GM21786 (cell line): ENCODE data around the gene DCTN3.

Experiments
- ATAC-seq: cut with Tn5 transposase; IDR thresholded peaks from one replicate; pipeline ENCODE4 v1.9.1; 2021; ENCODE audit not compliant: unreplicated experiment

DCTN3 gene

DNA sequence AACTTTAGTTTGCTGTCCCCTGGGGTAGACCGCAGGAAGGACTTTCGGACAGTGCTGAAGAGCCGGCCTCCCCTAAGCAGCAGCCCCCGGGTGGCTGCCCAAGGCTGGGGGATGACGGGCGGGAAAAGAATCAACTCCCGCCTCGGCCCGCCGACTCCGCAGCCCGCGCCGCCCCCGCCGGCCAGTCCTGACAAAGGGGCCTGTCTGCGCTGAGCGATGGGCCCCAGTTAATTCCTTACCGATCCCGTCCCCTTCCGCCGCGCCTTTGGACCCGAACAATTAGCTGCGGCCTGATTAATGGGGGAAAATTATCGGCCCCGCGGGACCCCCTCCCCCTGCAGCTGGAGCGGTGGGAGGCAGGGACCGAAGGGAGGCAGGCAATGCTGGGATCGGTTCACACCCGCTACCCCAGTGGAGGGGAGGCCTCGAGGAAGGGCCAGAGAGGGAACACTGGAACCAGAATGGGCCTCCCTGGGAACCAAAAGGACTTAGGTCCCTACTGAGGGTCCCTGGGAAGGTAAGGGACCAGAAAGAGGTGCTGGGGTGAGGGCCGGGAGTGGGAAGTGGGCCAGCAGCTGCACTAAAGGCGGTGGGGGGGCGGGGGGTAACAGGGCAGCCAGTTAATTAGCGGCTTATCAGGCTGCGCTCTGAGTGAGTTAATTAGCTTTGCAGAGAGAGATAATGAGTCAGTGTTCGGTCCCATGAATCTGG, 4.3 kb upstream of the DCTN3 start:
- ATAC-seq = no peak

DNA sequence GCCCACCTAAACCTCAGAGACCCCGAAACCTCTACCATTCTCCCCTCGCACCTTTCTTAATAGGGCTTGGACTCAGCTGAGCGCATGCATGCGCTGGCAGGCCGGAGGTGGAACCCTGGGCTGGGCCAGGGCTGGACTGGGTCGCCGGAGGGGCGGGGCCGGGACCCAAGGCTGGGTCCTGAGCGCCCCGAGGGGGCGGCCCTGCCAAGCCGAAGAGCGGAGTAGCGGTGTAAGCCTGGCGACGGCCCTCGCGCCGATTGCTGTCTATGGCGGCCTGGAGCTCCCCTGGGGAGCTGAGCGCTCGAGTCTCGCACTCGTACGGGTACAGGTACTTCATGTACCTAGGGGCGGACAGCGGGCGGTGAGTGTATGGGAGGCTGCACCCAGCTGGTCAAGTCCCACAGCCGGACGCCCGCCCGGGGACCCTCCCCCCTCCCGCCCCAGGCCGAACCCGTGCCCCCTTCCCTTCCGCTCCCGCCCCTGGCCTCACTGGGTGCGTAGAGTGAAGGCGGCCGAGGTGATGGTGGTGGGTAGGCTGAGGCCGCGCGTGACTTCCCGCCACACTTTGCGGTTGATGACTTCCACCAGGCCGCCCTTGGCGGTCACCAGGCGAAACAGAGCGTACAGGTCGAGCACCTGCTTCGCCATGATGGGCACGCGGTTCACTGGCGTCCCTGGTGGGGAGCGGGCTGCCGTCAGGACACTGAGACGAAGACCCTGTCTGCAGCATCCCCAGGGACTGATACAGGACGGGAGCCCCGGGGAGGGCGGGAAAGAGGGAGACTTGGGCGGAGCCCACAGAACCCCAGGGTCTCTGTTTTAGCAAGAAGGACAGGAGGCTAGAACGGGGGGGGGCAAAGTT, 3.3 kb upstream of the DCTN3 start:
- no peak for ATAC-seq

DNA sequence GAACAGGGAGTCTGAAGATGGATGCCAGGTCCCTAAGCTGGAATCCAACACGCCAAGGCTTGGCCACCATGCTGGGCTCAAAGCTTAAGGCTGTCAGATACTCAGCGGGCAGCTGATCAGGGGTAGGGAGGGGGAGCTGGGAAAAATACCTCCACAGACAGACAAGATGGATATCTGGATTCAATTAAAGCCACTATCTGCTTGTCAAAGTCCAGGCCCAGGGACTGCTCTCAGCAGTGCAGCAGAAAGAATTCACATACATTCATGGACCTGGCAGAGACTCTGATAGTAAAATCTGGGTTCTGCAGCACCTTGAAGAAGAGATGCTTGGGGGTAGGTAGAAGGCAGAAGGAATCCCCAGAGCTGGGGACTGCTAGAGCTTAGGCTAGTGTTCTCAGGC, 5.2 kb downstream of the DCTN3 start:
- ATAC-seq = no peak

DNA sequence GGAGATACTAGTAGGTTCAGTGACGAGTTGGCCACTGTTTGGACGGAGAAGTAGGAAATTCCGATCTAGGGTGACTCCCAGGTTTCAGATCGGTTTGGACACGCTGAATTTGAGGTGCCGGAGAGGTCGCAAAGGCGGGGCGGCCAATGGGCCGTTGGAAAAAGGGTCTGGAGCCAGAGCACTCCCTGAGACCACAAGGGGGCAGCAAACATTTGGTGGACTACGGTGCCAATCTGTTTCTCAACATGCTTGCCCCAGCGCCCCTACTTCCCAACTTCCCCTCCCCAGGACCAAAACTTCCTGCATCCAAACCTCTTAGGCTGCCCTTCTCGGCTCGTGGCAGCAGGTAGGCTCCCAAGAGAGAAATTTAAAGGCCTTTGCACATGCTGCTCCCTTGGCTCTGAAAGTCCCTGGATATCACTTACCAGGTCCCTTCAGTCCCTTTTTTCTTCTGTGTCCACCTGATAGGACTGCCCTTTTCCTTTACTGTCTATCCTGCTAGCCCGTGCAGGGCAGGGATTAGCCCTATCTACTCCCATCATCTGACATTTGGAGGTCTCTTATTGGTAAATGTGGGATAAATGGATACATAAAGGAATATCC, 7.4 kb downstream of the DCTN3 start:
- ATAC-seq = no peak

DNA sequence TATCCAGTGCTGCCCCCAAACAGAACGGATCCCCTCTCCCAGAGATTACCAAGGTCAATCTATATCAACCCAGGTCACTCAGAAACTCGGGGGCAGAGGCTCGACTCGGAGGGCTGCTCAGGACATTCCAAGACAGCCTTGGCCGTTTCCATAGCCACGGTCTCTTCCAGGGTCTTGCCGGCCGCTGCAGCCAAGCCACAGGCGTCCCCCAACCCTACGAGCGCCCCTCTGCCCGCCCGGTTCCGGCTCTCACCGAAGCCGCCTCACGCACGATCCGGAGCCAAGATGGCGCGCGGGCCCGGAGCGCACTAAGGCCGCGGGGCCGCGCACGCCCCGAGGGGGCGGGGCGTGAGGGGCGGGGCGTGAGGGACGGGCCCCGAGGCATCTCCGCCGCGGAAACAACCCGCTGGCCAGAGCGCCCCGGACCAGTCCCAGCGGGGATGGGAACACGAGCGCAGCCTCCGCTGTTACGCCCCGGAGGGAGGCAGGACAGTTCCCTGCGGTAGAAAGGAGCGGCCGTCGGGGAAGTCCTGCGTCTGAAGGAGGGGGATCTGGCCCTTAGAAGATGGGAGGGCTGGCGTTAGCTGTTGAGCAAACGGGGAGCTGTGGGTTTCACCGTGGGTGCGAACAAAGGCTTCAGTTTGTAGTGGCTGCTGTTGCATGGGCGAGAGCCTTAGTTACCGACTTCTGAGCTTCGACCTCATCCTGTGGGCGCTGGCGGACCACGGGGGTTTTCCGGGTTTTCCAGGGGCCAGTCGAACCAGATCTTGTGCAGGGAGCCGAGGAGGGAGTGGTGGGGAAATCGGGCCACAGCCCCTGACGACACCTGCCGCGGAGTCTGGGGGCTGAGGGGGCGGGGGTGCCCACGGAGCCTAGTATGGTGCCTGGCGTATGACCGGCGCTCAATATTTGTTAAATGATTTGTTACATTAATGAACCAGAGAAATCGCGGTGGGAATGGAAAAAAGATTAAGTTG, 8.2 kb downstream of the DCTN3 start, which contains the start of gene RPP25L:
Gene RPP25L (minus strand): TSS at position 287 of the 977 bp plus-strand sequence. CDS start 801 bp downstream, outside the sequence.
- ATAC-seq = peak; percentile 81

DNA sequence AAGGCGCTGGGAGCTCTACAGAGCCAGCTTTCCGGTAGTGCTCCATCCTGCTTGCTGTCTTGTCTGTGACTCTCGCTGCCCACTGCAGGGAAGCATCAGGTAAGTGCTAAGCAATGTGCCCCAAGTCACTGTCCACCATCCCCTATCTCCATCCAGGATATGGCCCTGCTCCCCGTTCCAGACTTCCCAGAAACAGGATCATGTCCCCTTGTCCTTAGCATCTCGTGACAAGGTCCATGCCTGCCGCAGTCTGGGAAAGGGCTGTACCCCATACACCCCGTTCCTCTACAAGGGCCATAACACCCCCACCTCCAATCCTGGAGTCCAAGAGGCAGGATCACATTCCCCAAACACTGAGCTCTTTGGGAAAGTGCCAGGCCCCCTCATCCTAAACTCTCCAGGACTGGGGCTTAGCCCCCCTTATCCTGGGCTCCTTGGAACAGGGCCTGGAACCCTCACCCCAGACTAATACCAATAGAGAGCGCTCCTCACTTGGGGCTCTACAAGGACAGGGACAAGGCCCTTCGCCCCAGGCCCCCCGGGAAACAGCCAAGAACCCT, 9.0 kb downstream of the DCTN3 start:
- no peak for ATAC-seq

DNA sequence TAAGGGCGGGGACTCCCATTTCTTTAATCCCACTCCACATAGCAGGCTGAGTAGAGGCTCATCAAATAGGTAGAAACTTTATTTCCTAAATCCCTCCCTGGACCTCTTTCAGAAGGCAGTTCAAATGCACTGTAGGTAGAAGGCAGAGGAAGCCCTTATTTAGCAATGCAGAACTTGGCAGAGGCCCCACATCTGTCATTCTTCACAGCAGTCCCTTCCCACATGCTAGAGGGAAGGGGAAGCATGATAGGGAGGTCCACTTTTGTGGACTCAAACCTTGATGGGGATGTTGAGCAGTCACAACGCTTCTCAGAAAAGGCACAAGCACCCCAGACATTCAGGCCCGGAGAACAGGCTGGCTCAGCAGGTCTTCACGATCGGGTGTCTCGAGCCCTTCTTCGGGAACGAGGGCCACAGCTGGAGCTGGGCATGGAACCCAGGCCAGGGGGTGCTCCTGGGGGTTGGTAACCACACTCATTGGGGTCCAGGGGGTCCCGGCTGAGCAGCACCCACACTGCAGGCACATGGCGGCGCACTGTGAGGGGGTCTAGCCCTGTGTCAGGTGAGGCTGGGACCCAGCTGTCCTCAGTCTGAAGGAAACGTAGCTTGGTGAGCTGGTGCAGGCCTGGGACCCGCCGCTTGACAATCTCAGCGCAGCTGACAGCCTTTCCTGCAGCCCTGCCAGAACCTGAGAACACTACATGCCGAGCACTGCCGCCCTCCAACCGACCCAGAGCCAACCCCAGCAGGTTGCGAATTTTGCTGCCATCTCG, 9.7 kb downstream of the DCTN3 start:
- ATAC-seq = no peak

DNA sequence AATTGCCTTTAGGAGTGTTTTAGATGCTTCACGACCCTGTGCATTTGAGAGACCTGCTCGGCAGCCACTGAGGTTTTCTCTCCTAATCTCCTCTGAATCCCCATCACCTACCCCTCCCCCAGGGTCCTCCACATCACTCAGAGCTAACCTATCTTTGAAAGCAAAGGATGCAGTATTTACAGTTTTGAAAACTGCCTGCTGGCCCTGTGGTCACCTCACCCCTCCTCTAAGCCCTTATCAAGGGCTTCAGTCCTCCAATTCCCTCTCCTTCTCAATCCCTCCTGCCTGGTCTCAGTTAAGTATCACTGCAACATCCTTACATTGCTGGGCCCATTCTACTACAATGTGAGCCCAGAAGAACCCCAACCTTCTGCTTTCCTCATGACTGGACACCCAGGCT, 13.0 kb downstream of the DCTN3 start:
- ATAC-seq = no peak

DNA sequence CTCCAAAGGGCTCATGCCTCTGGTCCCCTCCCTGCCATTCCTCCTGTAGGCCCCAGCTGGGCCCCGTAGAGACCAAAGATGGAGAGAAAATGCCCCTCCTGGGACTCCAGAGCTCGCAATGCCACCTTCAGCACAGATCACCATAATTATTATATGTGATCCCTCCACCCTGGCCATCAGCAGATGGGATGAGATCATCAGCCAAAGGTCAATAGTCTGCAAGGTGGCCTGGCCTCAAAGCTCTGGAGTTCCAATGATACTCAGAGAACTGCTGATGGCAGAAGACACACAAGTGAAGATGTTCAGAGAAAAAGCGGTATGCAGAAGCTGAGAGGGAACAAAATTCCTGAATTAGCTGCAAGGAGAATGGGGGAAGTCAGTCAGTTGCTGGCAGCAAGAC, 13.4 kb downstream of the DCTN3 start:
- no peak for ATAC-seq

DNA sequence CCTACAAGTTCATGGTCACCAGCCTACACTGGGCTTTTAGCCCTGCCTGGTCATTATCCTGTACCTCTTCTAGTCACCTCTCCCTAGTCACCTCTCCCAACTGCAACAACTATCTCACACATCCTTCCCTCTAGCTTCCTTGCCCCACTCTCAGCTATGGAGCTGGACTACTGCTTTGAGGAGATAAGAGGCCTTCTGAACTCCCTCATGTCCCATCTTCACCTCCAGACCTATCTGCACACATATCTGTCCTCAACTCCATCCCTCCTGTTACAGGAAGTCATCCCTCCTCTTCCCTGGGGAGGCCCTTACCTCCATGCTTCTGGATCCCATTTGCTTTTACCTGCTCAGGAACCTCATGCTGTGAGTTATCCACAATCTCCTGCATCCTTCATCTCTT, 14.1 kb downstream of the DCTN3 start:
- no peak for ATAC-seq

DNA sequence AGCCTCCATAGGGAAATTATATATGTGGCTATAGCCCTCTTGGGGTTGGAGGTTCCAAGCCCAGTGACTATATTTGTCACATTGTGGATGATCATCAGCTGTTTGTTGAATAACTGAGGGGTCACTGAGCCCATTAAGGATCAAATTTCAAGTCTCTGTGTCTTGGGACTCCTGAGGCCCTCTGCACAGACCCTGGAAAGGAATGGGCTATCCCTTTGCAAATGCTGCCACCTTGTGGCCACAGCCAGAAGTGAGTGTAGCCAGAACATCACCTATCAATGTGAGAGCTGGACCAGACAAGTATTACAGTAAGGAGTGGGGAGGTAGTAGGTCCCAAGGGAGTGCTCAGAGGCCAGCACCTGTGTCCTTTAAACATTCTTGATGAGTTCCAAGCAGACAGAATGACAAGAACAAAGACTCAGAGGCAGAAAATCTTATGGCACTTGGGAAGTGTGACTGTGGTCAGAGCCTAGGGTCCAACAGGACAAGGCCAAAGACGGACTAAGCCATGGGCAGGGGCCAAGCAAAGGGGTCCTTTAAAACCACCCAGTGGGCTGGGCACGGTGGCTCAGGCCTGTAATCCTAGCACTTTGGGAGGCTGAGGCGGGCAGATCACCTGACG, 16.6 kb downstream of the DCTN3 start:
- no peak for ATAC-seq

DNA sequence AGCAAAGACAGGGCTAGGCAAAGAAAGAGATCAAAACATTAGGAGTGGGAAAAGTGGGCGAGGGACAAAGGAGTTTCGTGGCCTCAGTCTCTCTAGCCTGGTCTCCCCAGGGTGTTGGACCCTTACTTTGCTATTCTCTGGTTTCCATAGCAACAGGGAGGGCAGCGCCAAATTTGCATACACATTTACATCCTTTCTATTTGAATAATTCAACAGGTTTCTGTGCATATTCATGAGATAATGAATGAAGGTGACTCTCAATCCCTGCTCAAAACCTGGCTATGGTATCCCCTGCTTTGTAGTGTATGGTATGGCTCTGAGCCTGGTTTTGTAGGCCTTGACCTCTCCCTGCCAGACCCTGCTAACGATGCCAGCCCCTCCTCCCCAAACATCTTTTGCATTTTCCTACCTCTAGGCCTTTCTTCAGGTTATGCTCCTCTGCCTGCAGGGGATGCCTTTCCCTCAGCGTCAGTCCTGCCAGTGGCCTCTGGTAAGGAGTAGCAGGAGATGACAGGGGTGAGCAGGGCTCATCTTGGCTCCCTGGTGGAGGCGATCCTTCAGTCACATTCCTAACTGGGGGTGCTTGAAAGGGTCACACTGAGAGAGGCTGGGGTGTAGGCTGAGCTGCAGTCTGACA, 18.2 kb downstream of the DCTN3 start:
- ATAC-seq = no peak

DNA sequence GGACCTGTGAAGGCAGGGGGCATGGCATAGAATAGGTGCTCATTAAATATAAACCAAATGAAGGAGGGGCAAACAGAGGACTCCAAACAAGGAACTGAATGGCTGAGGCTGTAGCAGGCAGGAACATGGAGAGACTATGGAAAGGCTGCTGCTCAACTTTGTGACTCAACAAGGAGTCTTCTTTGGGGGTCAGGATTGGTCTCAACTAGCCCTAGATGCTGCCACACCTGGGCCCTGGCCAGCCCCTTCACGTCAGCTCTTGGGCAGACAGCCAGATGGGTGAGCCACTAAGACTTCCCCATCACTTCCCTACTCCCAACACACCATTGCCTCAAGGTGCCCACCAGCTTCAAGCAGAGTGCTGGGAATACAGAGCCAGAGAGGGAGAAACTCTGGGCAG, 19.4 kb downstream of the DCTN3 start:
- ATAC-seq = no peak

DNA sequence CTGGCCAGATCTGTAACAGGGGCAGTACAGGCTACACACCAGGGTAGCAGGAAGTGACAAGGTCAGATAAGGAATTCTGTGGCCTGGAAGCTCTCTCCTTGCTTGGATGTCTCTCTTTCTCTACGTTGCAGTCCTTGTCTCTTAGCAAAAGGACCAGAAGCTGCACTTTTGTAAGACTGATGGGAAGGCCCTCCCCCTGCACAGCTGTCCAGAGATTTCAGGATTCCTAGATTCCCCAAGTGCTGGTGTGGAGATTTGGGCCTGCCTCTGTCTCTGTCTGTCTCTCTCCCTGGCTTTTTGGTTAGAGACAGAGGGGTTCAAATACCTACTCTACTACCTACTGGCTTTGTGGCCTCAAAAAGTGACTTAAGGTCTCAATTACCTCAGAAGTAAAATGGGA, 20.7 kb downstream of the DCTN3 start:
- no peak for ATAC-seq

DNA sequence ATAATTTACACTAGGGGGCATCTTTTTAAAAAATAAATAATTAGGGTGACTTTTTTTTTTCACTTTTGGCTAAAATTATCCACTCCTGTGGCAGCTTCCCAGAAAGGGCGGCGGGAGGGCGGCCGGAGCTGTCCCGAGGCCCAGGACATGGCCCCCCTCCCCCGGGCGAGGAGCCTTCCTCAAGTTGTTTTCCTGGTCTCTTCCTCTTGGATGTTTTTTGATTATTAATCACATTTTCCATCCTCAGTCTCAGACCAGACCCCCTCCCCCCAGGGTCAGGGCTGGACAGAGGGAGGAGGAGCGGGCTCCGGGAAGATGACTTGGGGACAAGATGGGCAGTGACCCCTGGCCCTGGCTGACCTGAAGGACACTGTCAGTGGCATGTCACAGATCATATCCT, 26.1 kb downstream of the DCTN3 start:
- no peak for ATAC-seq

DNA sequence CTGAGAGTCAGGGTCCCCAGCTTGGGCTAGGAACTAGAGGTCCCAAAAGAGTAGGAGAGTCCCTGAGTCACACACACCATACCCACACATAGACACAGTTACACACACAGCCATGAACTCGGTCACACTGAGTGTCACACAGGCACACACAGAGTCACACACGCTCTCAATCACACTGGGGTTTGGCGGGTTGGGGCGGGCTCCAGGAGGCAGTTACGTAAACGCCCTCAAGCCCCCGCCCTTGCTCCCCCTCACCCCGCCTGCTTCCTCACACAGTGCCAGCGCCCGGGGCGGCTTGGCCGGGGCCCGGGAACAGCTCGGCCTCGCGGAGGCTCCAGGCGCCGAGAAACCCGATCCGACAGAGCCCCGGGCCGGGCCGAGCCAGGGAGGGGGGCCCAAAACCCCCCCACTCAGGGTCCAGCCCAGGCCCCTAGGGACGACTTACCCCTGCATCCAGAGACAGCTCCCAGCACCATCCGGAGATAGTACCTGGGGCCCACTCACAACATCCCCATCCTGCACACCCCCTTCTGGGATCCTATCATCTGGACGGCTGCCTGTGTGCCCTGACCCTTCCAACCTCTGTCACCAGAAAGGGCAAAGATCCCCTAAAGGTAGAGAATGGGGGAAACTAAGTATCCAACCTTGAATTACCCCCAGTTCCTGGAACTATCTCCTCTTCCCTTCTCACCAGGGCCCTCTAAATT, 27.2 kb downstream of the DCTN3 start:
- no peak for ATAC-seq

DNA sequence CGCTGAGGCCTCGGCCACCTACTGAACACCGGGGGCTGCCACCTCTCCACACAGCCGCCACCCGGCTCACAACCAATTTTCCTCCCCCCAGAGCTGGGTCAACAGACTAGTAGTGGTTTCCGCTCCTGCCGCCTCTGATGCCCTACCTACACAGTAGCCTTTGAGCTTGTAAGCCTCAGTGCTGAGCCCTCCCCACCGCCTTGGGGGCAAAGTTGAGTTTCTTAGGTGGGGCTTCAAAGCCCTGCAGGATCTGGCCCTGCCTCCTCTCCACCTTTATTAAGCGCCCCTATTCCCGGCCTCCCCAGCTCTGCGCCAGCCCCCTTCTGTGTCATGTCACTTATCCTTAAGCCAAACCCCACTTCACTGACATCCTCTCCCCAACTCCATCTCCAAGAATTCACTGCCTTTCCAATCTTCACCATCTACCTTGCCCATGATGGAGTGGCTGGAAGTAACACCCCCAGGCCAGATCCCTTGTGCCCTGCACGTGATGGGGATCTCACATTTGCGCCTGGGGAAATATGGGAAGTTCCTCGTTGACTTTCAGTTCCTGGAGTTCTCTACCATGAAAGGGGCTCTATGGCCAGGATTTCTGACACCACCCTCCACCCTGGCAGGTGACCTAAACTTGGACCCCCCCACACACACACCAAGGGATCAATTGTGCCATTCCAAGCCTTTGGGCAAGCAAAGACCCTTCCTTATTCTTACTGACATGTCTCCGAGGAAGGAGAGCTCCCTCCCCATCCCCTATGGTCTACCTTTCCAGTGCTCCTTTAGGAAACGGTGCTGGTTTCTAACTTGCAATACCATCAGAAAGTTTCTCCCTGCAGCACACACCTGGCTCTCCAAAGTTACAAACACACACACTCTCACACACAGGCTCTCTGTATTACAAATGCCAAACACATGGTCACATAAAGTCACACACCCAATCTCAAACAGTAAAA, 28.1 kb downstream of the DCTN3 start:
- ATAC-seq = no peak
